GM18520 (cell line): ENCODE data around the gene ASCC1.

ENCODE experiments used
- ATAC-seq: cut with Tn5 transposase; IDR thresholded peaks from one replicate; pipeline ENCODE4 v1.9.1; 2021; ENCODE audit not compliant: unreplicated experiment

Gene ASCC1

DNA sequence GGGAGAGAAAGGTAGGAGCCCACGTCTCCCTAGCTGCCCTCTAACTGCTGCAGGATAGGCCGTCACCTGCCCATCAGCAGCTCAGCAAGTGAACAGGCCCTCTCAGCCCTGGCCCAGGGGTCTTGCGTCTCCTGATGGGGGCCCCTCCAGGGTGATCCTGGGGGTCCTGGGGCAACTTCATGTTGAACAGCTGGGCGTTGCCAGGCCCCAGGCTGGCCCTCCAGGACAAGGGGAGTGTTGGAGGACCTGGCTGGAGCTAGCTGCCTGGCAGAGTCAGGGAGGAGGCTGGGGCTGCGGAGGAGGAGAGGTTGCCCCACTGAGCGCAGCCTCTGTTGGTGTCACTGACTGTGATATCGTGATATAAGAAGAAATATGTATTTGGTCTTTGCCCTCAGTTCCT lies 162.4 kb downstream of the ASCC1 start:
- no peak for ATAC-seq

DNA sequence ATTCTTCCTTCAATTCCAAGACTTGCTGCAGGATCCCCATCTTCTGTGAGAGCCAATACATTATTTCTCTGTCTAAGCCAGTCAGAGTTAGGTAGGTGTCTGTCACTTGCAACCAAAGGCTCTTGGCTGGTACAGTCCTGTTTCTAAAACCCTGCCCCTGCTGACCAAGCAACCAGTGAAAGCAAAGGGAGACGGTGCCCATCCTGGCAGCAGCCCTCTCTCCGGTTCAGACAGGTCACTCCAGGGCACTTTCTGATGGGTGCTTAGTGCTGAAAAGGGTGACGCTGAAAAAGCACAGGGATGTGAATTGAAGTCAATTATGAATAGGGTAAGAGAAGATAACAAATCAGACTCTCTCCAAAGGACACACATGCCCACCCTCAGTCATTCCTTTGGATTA lies 165.2 kb downstream of the ASCC1 start:
- no peak for ATAC-seq

- no peak for ATAC-seq
These were observed 165.9 kb downstream of the ASCC1 start for GRCh38 chr10:72049969-72050781.

DNA sequence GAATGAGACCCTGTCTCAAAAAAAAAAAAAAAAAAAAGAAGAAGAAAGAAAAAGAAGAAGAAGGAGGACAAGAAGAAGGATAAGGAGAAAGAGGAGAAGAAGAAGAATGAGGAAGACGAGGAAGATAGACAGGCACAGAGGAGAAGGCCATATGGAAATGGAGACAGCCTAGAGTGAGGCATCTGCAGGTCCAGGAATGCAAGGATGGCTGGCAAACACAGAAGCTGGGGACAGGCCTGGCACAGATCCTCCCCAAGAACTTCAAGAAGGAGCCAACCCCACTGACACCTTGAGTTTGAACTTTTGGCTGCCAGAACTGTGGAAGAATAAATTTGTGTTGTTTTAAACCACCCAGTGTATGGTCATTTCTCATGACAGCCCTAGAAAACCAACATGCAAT lies 166.6 kb downstream of the ASCC1 start:
- ATAC-seq, result no peak

DNA sequence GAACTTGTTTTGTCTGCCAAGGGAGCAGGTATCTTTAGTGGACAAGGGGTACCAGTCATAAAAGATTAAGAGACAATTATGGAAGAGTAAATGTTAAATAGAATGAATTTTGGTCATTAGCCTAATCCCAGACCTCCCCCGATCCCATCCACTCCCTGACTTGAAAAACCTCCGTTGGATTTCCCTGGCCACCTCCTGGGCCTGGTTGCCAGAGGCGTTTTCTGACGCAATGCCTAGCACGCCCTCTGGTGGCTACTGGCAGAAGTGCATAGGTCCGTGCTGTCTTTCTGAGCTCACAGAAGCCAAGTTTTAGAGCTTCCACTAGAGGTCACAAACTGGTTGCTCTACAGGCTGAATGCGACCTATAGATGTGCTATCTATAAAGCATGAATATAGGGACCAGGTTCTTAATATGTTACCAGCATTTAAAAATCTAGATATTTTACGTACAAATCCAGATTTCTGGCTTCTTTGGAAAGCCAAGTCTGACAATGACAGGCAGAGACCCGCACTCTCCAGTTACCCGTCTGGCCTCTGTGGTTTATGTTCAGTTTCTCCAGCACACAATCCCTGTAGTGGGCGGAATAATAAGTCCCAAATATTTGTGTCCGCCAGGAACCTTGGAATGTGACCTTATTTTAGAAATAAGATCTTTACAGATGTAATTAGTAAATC lies 167.5 kb downstream of the ASCC1 start:
- ATAC-seq, result peak; percentile 67
